Endodermal cell (in vitro differentiated cells): ENCODE measurements around the gene CHD1L. TPM values are rescaled to one million over a fixed set of nuclear protein-coding genes. Genes with fewer than 3 reads are reported as not detected.

Experiments used
- DNase-seq: peaks from one replicate; pipeline ENCODE4 v3.0.0-alpha.2; 2017
- H3K27ac ChIP-seq: 2 replicates; pipeline ENCODE4 v1.5.1; 2013; ENCODE audit warnings: mild to moderate bottlenecking, low read depth, low read length, moderate library complexity
- H3K27me3 ChIP-seq: 2 replicates; pipeline ENCODE4 v1.6.1; 2013; ENCODE audit warnings: mild to moderate bottlenecking, low read length, moderate library complexity; ENCODE audit not compliant: insufficient read depth, control insufficient read depth, poor library complexity, severe bottlenecking
- H3K36me3 ChIP-seq: 2 replicates; pipeline ENCODE4 v1.7.0; 2013; ENCODE audit warnings: mild to moderate bottlenecking, low read length, moderate library complexity; ENCODE audit not compliant: control insufficient read depth, insufficient read depth
- H3K4me1 ChIP-seq: one replicate; pipeline ENCODE4 v1.7.0; 2013; ENCODE audit warnings: low read length; ENCODE audit not compliant: control insufficient read depth, insufficient read depth
- H3K4me3 ChIP-seq: 2 replicates; pipeline ENCODE4 v1.5.1; 2013; ENCODE audit warnings: mild to moderate bottlenecking, low read length, moderate library complexity
- H3K9ac ChIP-seq: 2 replicates; pipeline ENCODE4 v1.6.1; 2013; ENCODE audit warnings: mild to moderate bottlenecking, low read length, moderate library complexity; ENCODE audit not compliant: poor library complexity, severe bottlenecking; ENCODE audit errors: extremely low read depth
- H3K9me3 ChIP-seq: 2 replicates; pipeline ENCODE4 v1.6.1; 2013; ENCODE audit warnings: mild to moderate bottlenecking, low read length, moderate library complexity; ENCODE audit not compliant: control insufficient read depth
- H3K27ac Mint-ChIP-seq: 2 replicates; pipeline ENCODE4 v1.8.0; 2020; ENCODE audit warnings: mixed read lengths
- H3K27me3 Mint-ChIP-seq: 2 replicates; pipeline ENCODE4 v1.8.0; 2021; ENCODE audit warnings: mild to moderate bottlenecking, mixed read lengths; ENCODE audit not compliant: insufficient read depth
- H3K36me3 Mint-ChIP-seq: 2 replicates; pipeline ENCODE4 v1.8.0; 2020; ENCODE audit warnings: low read depth, mixed read lengths
- H3K4me1 Mint-ChIP-seq: 2 replicates; pipeline ENCODE4 v1.8.0; 2020; ENCODE audit warnings: mixed read lengths
- H3K4me3 Mint-ChIP-seq: 2 replicates; pipeline ENCODE4 v1.8.0; 2020; ENCODE audit warnings: mild to moderate bottlenecking, moderate library complexity, mixed read lengths
- H3K9me3 Mint-ChIP-seq: 2 replicates; pipeline ENCODE4 v1.8.0; 2020; ENCODE audit warnings: mild to moderate bottlenecking, mixed read lengths
- WGBS, 2 experiments: methylation state at CpG; one replicate each; pipeline versions ENCODE4 v1.1.5 to v1.1.7; 2013; ENCODE audit warnings: missing lambda C conversion rate in 2 of 2, mixed read lengths in 1 of 2; ENCODE audit not compliant: insufficient coverage in 1 of 2, insufficient read length in 1 of 2; 5-methylcytosine and 5-hydroxymethylcytosine counted together
- total RNA-seq, 2 donors: library from RNA; stranded (reverse); fragmentation: NEBNext Ultra II Directional in 1 of 2; extraction: Animal tissue kit (Norgen Biotek cat#: 25700) in 1 of 2; gene quantifications; 2 replicates in 1 of 2; 3 replicates in 1 of 2; pipeline ENCODE4 v1.2.1, GENCODE V29; 2021
- TF ChIP-seq, protein P1 (sequence below): fragments of 200-600 bp; sonication (generic); conservative IDR thresholded peaks from 2 replicates; pipeline ENCODE4 v1.5.0; 2021; ENCODE audit warnings: antibody characterized with exemption, mild to moderate bottlenecking

CHD1L gene
- total RNA-seq, 2 donors from 2014 or later: 112 to 117 TPM

DNA sequence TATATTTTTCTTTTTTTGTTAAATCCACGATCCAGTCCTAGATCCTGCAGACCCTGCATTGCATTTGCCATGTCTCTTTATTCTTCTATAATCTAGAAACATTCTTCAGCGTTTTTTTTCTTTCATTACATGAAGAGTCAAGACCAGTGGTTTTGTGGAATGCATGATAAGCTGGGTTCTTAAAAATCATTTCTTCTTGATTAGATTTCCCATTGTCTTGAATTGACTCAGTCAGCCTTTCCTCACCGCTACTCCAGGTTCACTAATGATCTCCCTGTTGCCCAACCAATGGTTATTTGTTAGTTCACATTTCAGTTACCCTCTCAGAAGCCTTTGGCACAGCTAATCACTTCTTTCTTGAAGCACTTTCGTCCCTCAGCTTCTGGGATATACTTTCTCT is 25.2 kb downstream of the CHD1L start:
- peaks cover 6% of the 10 kb centered on the region for H3K4me1 Mint-ChIP-seq
- DNase-seq: no peak
- TF ChIP-seq, protein P1, sequence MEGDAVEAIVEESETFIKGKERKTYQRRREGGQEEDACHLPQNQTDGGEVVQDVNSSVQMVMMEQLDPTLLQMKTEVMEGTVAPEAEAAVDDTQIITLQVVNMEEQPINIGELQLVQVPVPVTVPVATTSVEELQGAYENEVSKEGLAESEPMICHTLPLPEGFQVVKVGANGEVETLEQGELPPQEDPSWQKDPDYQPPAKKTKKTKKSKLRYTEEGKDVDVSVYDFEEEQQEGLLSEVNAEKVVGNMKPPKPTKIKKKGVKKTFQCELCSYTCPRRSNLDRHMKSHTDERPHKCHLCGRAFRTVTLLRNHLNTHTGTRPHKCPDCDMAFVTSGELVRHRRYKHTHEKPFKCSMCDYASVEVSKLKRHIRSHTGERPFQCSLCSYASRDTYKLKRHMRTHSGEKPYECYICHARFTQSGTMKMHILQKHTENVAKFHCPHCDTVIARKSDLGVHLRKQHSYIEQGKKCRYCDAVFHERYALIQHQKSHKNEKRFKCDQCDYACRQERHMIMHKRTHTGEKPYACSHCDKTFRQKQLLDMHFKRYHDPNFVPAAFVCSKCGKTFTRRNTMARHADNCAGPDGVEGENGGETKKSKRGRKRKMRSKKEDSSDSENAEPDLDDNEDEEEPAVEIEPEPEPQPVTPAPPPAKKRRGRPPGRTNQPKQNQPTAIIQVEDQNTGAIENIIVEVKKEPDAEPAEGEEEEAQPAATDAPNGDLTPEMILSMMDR: no peak
- no peaks in the 10 kb centered on the region for H3K27me3 Mint-ChIP-seq
- H3K36me3 Mint-ChIP-seq: peaks cover 80% of the 10 kb centered on the region
- Histone ChIP-seq H3K36me3 (peaks cover 99% of the 10 kb centered on the region), H3K4me3 (no peak overlapping the region), H3K9ac (no peak overlapping the region), H3K4me1 (no peaks in the 10 kb centered on the region), H3K27ac (no peak overlapping the region), H3K9me3 (no peaks in the 10 kb centered on the region), H3K27me3 (no peaks in the 10 kb centered on the region)
- no peak overlapping the region for H3K4me3 Mint-ChIP-seq
- 90 to 98% methylated on average over 4 of the region's 4 CpGs for WGBS, 2 experiments
- H3K9me3 Mint-ChIP-seq: no peaks in the 10 kb centered on the region
- H3K27ac Mint-ChIP-seq: no peak overlapping the region

GRCh38 chr1:147270721-147271120 is 28.2 kb downstream of the CHD1L start:
- Histone ChIP-seq H3K9ac (no peak overlapping the region), H3K4me1 (peaks cover 11% of the 10 kb centered on the region), H3K27me3 (no peaks in the 10 kb centered on the region), H3K9me3 (no peaks in the 10 kb centered on the region), H3K36me3 (peaks cover 91% of the 10 kb centered on the region), H3K27ac (no peak overlapping the region), H3K4me3 (no peak overlapping the region)
- Mint-ChIP-seq H3K27me3 (no peaks in the 10 kb centered on the region), H3K9me3 (no peaks in the 10 kb centered on the region), H3K27ac (no peak overlapping the region), H3K36me3 (peaks cover 75% of the 10 kb centered on the region), H3K4me1 (peaks cover 30% of the 10 kb centered on the region), H3K4me3 (no peak overlapping the region)
- WGBS, 2 experiments: 88% methylated on average over 1 of the region's 2 CpGs; no CpG with 5 or more reads in 1 of the 2 experiments
- TF ChIP-seq, protein P1: no peak
- DNase-seq: no peak

DNA sequence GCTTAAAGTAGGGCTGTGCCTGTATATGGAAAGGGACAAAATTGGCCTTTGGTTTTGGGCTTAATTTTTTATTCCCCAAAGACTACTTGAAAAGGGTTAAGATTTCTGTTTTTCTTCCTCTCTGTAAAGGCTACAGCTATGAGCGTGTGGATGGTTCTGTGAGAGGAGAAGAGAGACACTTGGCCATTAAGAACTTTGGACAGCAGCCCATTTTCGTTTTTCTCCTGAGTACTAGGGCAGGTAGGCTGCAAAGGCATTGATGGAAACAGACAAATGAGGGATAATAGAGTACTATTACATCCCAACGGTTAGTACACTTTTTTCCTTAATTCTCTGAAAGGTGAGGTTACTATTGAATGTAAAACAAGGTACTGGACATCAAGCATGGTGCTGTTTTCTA is 29.6 kb downstream of the CHD1L start:
- Histone ChIP-seq H3K36me3 (peaks cover 91% of the 10 kb centered on the region), H3K27ac (no peak overlapping the region), H3K9me3 (no peaks in the 10 kb centered on the region), H3K27me3 (no peaks in the 10 kb centered on the region), H3K4me1 (peaks cover 15% of the 10 kb centered on the region), H3K9ac (no peak overlapping the region), H3K4me3 (no peak overlapping the region)
- 90% methylated on average over 3 of the region's 3 CpGs; no CpG with 5 or more reads in 1 of the 2 experiments for WGBS, 2 experiments
- no peaks in the 10 kb centered on the region for H3K9me3 Mint-ChIP-seq
- DNase-seq: no peak
- no peak overlapping the region for H3K27ac Mint-ChIP-seq
- TF ChIP-seq, protein P1: no peak
- H3K27me3 Mint-ChIP-seq: no peaks in the 10 kb centered on the region
- peaks cover 76% of the 10 kb centered on the region for H3K36me3 Mint-ChIP-seq
- no peak overlapping the region for H3K4me3 Mint-ChIP-seq
- peaks cover 39% of the 10 kb centered on the region for H3K4me1 Mint-ChIP-seq
